Effector CD8-positive, alpha-beta T cell (primary cell): ENCODE results near the gene HMG20A.

Experiments
- DNase-seq: peaks from one replicate; lab custom pipeline; 2025; lab: John Stamatoyannopoulos, UW

HMG20A gene

GRCh38 chr15:77499087-77499760 is 78.5 kb downstream of the HMG20A start:
- no peak for DNase-seq

GRCh38 chr15:77500989-77501388 is 80.3 kb downstream of the HMG20A start:
- DNase-seq = no peak

- no peak for DNase-seq
Observed at GRCh38 chr15:77502379-77503095, 81.8 kb downstream of the HMG20A start.

GRCh38 chr15:77503240-77503639 is 82.6 kb downstream of the HMG20A start:
- no peak for DNase-seq

GRCh38 chr15:77503764-77504163 is 83.1 kb downstream of the HMG20A start:
- no peak for DNase-seq

- no peak for DNase-seq
Observed at GRCh38 chr15:77504306-77504705, 83.6 kb downstream of the HMG20A start.

- no peak for DNase-seq
Observed at GRCh38 chr15:77504871-77505270, 84.2 kb downstream of the HMG20A start.

GRCh38 chr15:77505556-77505955 is 84.9 kb downstream of the HMG20A start:
- DNase-seq = no peak

- no peak for DNase-seq
Observed at GRCh38 chr15:77506311-77507142, 85.8 kb downstream of the HMG20A start.

- no peak for DNase-seq
Observed at GRCh38 chr15:77507143-77507897, 86.6 kb downstream of the HMG20A start.

- no peak for DNase-seq
Observed at GRCh38 chr15:77507911-77508310, 87.2 kb downstream of the HMG20A start.

- no peak for DNase-seq
Observed at GRCh38 chr15:77508541-77509243, 88.0 kb downstream of the HMG20A start.

- DNase-seq = no peak
Observed at GRCh38 chr15:77510066-77511057, 89.7 kb downstream of the HMG20A start.

GRCh38 chr15:77511869-77512268 is 91.2 kb downstream of the HMG20A start:
- DNase-seq = no peak

GRCh38 chr15:77513226-77513625 is 92.5 kb downstream of the HMG20A start:
- DNase-seq = no peak

GRCh38 chr15:77514641-77515402 is 94.1 kb downstream of the HMG20A start:
- no peak for DNase-seq

GRCh38 chr15:77515613-77516012 is 94.9 kb downstream of the HMG20A start:
- DNase-seq = no peak

- DNase-seq = no peak
Observed at GRCh38 chr15:77516076-77516475, 95.4 kb downstream of the HMG20A start.

- DNase-seq = no peak
Observed at GRCh38 chr15:77516786-77517185, 96.1 kb downstream of the HMG20A start.
